Bronchial epithelial cell (primary cell): Measurements from ENCODE around the gene CLEC2D. TPM values are rescaled to one million over a fixed set of nuclear protein-coding genes. Genes with fewer than 3 reads are reported as not detected.
A peak's percentile ranks its signal among the peaks of the same experiment; 100 is the strongest.
"Not testable (repeated sequence)": the region's sequence is repeated elsewhere in the genome, so short reads cannot be mapped to it uniquely, and the experiment has no call there.

Experiments
- DNase-seq: peaks from one replicate; pipeline ENCODE4 v3.0.0-alpha.2; 2010; ENCODE audit warnings: low read depth
- FAIRE-seq: peaks from 2 replicates; lab custom pipeline; 2011; peaks lifted over from hg19 to GRCh38; lab: Jason Lieb, UNC
- H3K27me3 ChIP-seq: 2 replicates; pipeline ENCODE4 v1.5.1; 2011; ENCODE audit warnings: low read length; ENCODE audit not compliant: control insufficient read depth, insufficient read depth
- H3K36me3 ChIP-seq: 2 replicates; pipeline ENCODE4 v1.5.1; 2011; ENCODE audit warnings: low read length; ENCODE audit not compliant: control insufficient read depth, insufficient read depth
- H3K4me3 ChIP-seq: 2 replicates; pipeline ENCODE4 v1.5.1; 2011; ENCODE audit warnings: mild to moderate bottlenecking, low read depth, low read length, control low read depth
- total RNA-seq: library from RNA; depleted of rRNA; stranded (reverse); fragments of >200 nt; gene quantifications from 2 replicates; pipeline ENCODE4 v1.2.1, GENCODE V29; 2014
- TF ChIP-seq, protein P1 (sequence below): IDR thresholded peaks from 2 replicates; pipeline ENCODE4 v1.5.1; 2011; ENCODE audit warnings: mild to moderate bottlenecking, moderate library complexity, low read length, control low read depth, inconsistent platforms; ENCODE audit not compliant: insufficient read depth, severe bottlenecking

CLEC2D gene
- total RNA-seq, 1 donor from 2014 or later: 2.6 TPM

- FAIRE-seq (no peak), DNase-seq (no peak)
- TF ChIP-seq, protein P1, sequence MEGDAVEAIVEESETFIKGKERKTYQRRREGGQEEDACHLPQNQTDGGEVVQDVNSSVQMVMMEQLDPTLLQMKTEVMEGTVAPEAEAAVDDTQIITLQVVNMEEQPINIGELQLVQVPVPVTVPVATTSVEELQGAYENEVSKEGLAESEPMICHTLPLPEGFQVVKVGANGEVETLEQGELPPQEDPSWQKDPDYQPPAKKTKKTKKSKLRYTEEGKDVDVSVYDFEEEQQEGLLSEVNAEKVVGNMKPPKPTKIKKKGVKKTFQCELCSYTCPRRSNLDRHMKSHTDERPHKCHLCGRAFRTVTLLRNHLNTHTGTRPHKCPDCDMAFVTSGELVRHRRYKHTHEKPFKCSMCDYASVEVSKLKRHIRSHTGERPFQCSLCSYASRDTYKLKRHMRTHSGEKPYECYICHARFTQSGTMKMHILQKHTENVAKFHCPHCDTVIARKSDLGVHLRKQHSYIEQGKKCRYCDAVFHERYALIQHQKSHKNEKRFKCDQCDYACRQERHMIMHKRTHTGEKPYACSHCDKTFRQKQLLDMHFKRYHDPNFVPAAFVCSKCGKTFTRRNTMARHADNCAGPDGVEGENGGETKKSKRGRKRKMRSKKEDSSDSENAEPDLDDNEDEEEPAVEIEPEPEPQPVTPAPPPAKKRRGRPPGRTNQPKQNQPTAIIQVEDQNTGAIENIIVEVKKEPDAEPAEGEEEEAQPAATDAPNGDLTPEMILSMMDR: no peak
Measured at GRCh38 chr12:9642606-9643265, 26.8 kb upstream of the CLEC2D start.

DNA sequence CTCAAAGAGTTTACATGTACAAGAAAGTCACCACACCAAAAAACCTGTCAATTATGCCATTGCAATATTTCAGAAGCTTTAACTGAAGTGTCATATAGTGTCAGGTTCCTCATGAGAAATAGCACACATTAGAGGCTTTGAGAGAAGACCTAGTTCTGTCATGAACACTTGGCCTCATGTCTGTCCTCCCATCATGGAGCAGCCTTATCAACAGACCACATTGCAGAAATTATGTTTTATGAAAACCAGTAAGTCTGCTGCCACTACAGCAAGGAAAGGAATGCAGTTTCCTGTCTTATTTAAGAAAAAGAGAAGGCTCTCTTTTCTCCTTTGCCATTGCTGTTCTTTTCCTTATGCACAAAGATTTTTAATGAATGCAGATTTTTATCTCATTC is 26.2 kb upstream of the CLEC2D start:
- DNase-seq (no peak), FAIRE-seq (no peak)
- no peaks in the 10 kb centered on the region for H3K27me3 ChIP-seq
- H3K4me3 ChIP-seq: no peak overlapping the region
- TF ChIP-seq, protein P1: no peak
- H3K36me3 ChIP-seq: no peaks in the 10 kb centered on the region

More at GRCh38 chr12:9642606-9643265, 26.8 kb upstream of the CLEC2D start:
- H3K27me3 ChIP-seq: no peaks in the 10 kb centered on the region
- no peak overlapping the region for H3K4me3 ChIP-seq
- H3K36me3 ChIP-seq: no peaks in the 10 kb centered on the region

- not testable (repeated sequence) for H3K36me3 ChIP-seq, FAIRE-seq, H3K4me3 ChIP-seq, H3K27me3 ChIP-seq
- peak; percentile 61 for DNase-seq
Measured at GRCh38 chr12:9644985-9645551, 24.4 kb upstream of the CLEC2D start.

DNA sequence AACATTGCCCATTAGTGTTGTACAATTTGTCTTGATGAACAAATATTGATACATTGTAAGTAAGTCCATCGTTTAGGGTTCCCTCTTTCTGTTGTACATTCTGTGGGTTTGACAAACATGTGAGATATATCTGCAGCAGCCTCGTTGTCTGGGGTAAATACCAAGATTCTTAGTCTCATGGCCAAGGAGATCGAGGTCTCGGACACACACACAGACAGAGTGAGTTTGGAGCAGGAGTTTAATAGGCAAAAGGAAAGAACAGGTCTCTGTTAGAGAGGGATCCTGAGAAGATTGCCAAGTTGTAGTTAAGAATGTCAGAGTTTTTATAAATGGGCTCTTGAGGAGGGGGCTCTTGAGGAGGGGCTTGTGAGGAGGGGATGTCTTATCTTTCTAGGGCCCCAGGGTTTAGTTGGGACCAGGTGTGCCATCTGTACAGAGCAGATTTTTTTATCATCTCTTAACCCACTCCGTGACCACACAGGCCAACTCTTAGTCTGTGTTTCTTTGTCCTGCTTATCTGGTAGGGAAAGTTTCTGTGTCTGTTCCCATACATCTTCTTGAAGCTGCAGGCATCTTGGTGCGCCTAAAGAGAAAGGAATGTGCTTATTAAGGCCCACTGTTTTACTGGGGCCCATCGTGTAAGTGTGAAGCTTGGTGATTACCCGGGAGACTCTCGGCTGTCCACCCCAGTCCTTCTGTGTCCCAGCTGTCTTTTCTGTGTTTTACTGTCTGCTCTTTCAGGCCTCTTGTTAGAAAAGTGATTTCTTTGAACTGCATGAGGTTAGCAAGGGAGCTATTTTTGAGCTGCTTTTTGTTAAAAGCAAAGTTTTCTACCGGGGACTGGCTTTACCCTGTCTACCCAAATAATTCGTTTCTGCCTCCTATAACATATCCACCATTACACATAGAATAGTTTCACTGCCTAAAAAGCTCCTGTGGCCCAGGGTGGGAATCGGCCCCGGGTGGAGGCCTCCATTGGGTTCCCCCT is 22.4 kb upstream of the CLEC2D start:
- H3K36me3 ChIP-seq: no peaks in the 10 kb centered on the region
- TF ChIP-seq, protein P1: no peak
- DNase-seq: peak; percentile 35
- FAIRE-seq: no peak
- peak overlapping the region; percentile 54 for H3K4me3 ChIP-seq
- no peaks in the 10 kb centered on the region for H3K27me3 ChIP-seq

- H3K27me3 ChIP-seq: no peaks in the 10 kb centered on the region
- DNase-seq: peak; percentile 66
- H3K36me3 ChIP-seq: no peaks in the 10 kb centered on the region
- no peak for FAIRE-seq
- TF ChIP-seq, protein P1: no peak
- peak overlapping the region; percentile 54 for H3K4me3 ChIP-seq
Measured at GRCh38 chr12:9647825-9648700, 21.4 kb upstream of the CLEC2D start.
